GM10266 (cell line): ENCODE data around the gene PICALM.
A peak's percentile ranks its signal among the peaks of the same experiment; 100 is the strongest.

Source experiments
- DNase-seq: peaks from one replicate; pipeline ENCODE4 v3.0.0; 2012; ENCODE audit errors: extremely low spot score
- CTCF ChIP-seq: IDR thresholded peaks from 2 replicates; pipeline ENCODE4 v1.5.1; 2012; ENCODE audit warnings: mild to moderate bottlenecking, low read depth; ENCODE audit not compliant: control insufficient read depth, insufficient read depth; ENCODE audit errors: missing control alignments

Gene PICALM

GRCh38 chr11:86067009-86067850, 1.7 kb downstream of the PICALM start:
- peak; percentile 21 for DNase-seq

GRCh38 chr11:86066657-86067008, 2.3 kb downstream of the PICALM start:
- no peak for DNase-seq

More at GRCh38 chr11:86067009-86067850, 1.7 kb downstream of the PICALM start:
- TF ChIP-seq CTCF = no peak

DNA sequence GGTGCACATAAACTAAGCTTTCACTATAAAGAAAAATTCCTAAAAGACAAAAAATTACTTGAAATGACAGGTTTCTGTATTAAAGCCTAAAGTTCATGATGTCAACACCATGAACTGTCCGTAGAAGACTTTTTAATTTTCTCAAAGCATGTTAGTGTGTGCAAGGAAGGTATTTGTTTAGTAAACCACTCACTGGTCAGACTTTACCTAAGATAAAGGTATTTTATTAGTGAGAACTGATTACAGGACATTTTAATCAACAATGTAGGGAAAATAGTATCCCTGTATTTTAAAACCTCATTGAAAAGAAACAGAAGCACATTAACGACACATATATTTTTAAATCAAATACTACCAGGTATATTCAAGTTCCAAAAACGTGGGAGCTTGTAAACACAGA, 2.9 kb downstream of the PICALM start:
- DNase-seq = no peak
- no peak for TF ChIP-seq CTCF

More at GRCh38 chr11:86066657-86067008, 2.3 kb downstream of the PICALM start:
- no peak for TF ChIP-seq CTCF

- no peak for DNase-seq
- TF ChIP-seq CTCF = no peak
Observed at GRCh38 chr11:86064220-86064803, 4.6 kb downstream of the PICALM start.

DNA sequence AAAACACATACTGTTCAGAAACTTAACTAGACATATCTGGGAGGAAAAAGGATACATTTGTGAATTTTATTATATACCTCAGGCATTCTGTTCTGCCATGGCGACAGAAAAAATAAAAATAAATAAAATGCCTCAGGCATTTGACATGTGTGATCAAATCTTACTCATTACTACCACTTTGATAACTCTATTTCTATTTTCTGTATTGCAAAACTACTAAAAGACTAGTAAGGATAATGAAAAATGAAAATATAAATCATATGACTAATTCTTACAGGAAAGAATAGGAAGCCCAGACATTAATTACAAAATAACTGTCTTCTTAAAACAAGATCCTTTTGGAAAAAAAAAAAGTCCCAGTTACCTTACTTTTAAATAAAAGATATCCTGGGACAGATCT, 5.3 kb downstream of the PICALM start:
- DNase-seq = no peak
- TF ChIP-seq CTCF = no peak

DNA sequence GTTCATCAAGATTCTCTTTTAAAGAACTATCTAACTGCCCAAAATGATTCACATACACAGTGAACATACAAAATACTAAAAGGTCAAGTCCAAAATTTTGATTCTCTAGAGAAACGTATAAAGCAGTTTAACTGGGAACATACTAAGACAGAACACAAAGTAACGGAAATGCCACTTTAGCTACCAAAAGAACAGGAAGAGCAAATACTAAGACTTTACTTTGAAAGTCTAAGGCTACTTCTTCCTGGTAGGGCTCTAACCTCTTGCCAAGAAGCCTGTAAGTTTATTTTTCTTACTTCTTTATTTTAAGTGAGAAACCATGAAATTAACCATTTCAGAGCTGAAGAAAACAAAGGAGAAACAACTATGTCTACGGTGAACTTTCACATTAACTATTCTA, 6.2 kb downstream of the PICALM start:
- TF ChIP-seq CTCF = no peak

DNA sequence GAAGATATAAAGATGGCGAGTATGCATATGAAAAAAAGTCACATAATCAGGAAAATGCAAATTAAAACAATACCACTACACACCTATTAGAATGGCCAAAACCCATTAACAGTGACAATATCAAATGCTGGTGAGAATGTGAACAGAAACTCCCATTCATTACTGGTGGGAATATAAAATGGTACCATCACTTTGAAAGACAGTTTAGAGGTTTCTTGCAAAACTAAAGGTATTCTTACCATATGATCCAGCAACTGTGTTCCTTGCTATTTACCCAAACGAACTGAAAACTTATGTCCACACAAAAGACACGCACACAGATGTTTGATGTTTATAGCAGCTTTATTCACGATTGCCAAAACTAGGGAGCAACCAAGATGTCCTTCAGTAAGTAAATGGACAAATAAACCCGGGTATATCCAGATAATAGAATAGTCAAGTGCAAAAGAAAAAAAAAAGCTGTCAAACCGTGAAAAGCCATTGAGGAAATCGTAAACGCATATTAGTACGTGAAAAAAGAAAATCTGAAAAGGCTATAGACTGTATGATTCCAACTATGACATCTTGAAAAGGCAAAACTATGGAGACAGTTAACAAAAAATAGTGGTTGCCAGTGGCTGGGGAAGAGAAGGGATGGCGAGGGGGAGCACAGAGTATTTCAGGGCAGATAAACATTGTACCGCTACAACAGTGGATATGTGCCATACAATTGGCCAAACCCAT, 7.2 kb downstream of the PICALM start:
- no peak for TF ChIP-seq CTCF
- no peak for DNase-seq

More for the DNA sequence above, 6.2 kb downstream of the PICALM start:
- no peak for DNase-seq
